ENCODE data around the gene FGD1.
"Not testable (repeated sequence)": the region's sequence is repeated elsewhere in the genome, so short reads cannot be mapped to it uniquely, and the experiment has no call there.

The FGD1 gene

GRCh38 chrX:54494989-54495813 lies 833 bp downstream of the FGD1 start:
- Histone ChIP-seq H3K9me3 (ENCODE audit: severe bottlenecking) (no peaks in the 10 kb centered on the region), H3K4me1 (ENCODE audit: insufficient read depth, poor library complexity, severe bottlenecking) (no peaks in the 10 kb centered on the region), H3K27me3 (ENCODE audit: insufficient read depth, poor library complexity, severe bottlenecking) (no peaks in the 10 kb centered on the region), H3K27ac (ENCODE audit: poor library complexity, severe bottlenecking) (peak overlapping the region; percentile 36), H3K4me3 (ENCODE audit: severe bottlenecking) (peak overlapping the region; percentile 71), H3K36me3 (ENCODE audit: low read depth) (no peaks in the 10 kb centered on the region)
- TF ChIP-seq CTCF (IDR thresholded peaks at IDR 0.05; ENCODE audit: poor library complexity, severe bottlenecking), result no peak
- DNase-seq (ENCODE audit: low spot score) (no peak), ATAC-seq (ENCODE audit: low read depth) (peak; percentile 50)

- Histone ChIP-seq H3K9me3 (ENCODE audit: severe bottlenecking) (no peaks in the 10 kb centered on the region), H3K36me3 (ENCODE audit: low read depth) (no peaks in the 10 kb centered on the region), H3K27ac (ENCODE audit: poor library complexity, severe bottlenecking) (no peak overlapping the region), H3K4me1 (ENCODE audit: insufficient read depth, poor library complexity, severe bottlenecking) (no peaks in the 10 kb centered on the region), H3K27me3 (ENCODE audit: insufficient read depth, poor library complexity, severe bottlenecking) (no peaks in the 10 kb centered on the region), H3K4me3 (ENCODE audit: severe bottlenecking) (peak overlapping the region; percentile 71)
- ATAC-seq (ENCODE audit: low read depth) (no peak), DNase-seq (ENCODE audit: low spot score) (no peak)
- TF ChIP-seq CTCF (IDR thresholded peaks at IDR 0.05; ENCODE audit: poor library complexity, severe bottlenecking), result no peak
These were observed 1.7 kb downstream of the FGD1 start for GRCh38 chrX:54494166-54494988.

- no peaks in the 10 kb centered on the region for H3K9me3 ChIP-seq (ENCODE audit: severe bottlenecking)
- H3K4me3 ChIP-seq (ENCODE audit: severe bottlenecking), result no peak overlapping the region
- no peaks in the 10 kb centered on the region for H3K4me1 ChIP-seq (ENCODE audit: insufficient read depth, poor library complexity, severe bottlenecking)
- DNase-seq (ENCODE audit: low spot score) (no peak), ATAC-seq (ENCODE audit: low read depth) (0 out of 3 replicates have a peak, but pooled peaks have one; percentile 42)
- no peaks in the 10 kb centered on the region for H3K27me3 ChIP-seq (ENCODE audit: insufficient read depth, poor library complexity, severe bottlenecking)
- TF ChIP-seq CTCF (IDR thresholded peaks at IDR 0.05; ENCODE audit: poor library complexity, severe bottlenecking), result no peak
- no peak overlapping the region for H3K27ac ChIP-seq (ENCODE audit: poor library complexity, severe bottlenecking)
- no peaks in the 10 kb centered on the region for H3K36me3 ChIP-seq (ENCODE audit: low read depth)
These were observed 3.7 kb downstream of the FGD1 start for GRCh38 chrX:54492340-54492739.

- ATAC-seq (ENCODE audit: low read depth); H3K4me3 ChIP-seq (ENCODE audit: severe bottlenecking); H3K27ac ChIP-seq (ENCODE audit: poor library complexity, severe bottlenecking); H3K36me3 ChIP-seq (ENCODE audit: low read depth); H3K27me3 ChIP-seq (ENCODE audit: insufficient read depth, poor library complexity, severe bottlenecking); H3K9me3 ChIP-seq (ENCODE audit: severe bottlenecking); H3K4me1 ChIP-seq (ENCODE audit: insufficient read depth, poor library complexity, severe bottlenecking); DNase-seq (ENCODE audit: low spot score): not testable (repeated sequence)
These were observed 6.2 kb downstream of the FGD1 start for GRCh38 chrX:54489819-54490218.

GRCh38 chrX:54484666-54485065 lies 11.4 kb downstream of the FGD1 start:
- no peak overlapping the region for H3K4me3 ChIP-seq (ENCODE audit: severe bottlenecking)
- no peaks in the 10 kb centered on the region for H3K36me3 ChIP-seq (ENCODE audit: low read depth)
- no peak for TF ChIP-seq CTCF (IDR thresholded peaks at IDR 0.05; ENCODE audit: poor library complexity, severe bottlenecking)
- no peaks in the 10 kb centered on the region for H3K27me3 ChIP-seq (ENCODE audit: insufficient read depth, poor library complexity, severe bottlenecking)
- no peak for ATAC-seq (ENCODE audit: low read depth)
- H3K27ac ChIP-seq (ENCODE audit: poor library complexity, severe bottlenecking), result no peak overlapping the region
- H3K4me1 ChIP-seq (ENCODE audit: insufficient read depth, poor library complexity, severe bottlenecking), result no peaks in the 10 kb centered on the region
- H3K9me3 ChIP-seq (ENCODE audit: severe bottlenecking), result no peaks in the 10 kb centered on the region
- no peak for DNase-seq (ENCODE audit: low spot score)

Measured in RWPE2 (cell line).